ENCODE measurements around the gene UBTD1. TPM values are rescaled to one million over a fixed set of nuclear protein-coding genes. Genes with fewer than 3 reads are reported as not detected.

UBTD1 gene
- total RNA-seq, 6 donors from 2014 or later = 40.6 to 93.1 (median 67.3) TPM

DNA sequence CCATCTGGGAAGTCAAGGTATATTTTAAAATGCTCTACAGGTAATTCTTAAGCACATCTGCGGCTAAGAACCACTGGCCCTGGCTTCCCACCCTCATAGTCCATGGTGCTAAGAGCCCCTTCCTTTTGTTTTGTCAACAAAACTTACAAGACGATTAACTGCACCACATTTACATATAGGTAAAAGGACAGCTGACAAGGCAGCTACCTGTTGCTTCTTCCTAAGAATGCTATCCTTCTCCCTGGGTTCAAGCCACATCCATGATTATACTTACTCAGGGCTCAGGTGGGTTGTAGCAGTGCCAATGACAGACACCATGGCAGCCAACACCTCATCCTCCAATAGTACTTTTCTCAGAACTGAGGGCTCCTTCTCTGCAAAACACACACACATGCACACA is 36.4 kb upstream of the UBTD1 start:
- TF ChIP-seq POLR2A (IDR thresholded peaks at IDR 0.05) = no peak
- TF ChIP-seq EP300 (IDR thresholded peaks at IDR 0.05) = no peak
- no peak for TF ChIP-seq CTCF (IDR thresholded peaks at IDR 0.05)
- TF ChIP-seq POLR2AphosphoS5 (IDR thresholded peaks at IDR 0.05) = no peak
- Histone ChIP-seq H3K36me3 (peaks cover 40 to 100% (median 87%) of the 10 kb centered on the region in 4 donors), H3K4me3 (no peak overlapping the region), H3K4me1 (peaks cover 0 to 15% (median 11%) of the 10 kb centered on the region in 4 donors), H3K27ac (no peak overlapping the region), H3K27me3 (no peaks in the 10 kb centered on the region), H3K9me3 (no peaks in the 10 kb centered on the region)
- ATAC-seq (ENCODE audit: low FRiP score in 2 of 2) (no peak), DNase-seq (no peak)
- 92 to 98% methylated on average over 2 of the region's 2 CpGs for WGBS, 2 donors

GRCh38 chr10:97463363-97464132 is 35.2 kb upstream of the UBTD1 start:
- Histone ChIP-seq H3K27ac (peak overlapping the region; percentile 44 to 70 (median 58)), H3K4me3 (no peak overlapping the region), H3K9me3 (no peaks in the 10 kb centered on the region), H3K27me3 (no peaks in the 10 kb centered on the region), H3K36me3 (peaks cover 35 to 100% (median 87%) of the 10 kb centered on the region in 4 donors), H3K4me1 (peaks cover 0 to 19% (median 12%) of the 10 kb centered on the region in 4 donors)
- peak; percentile 79 to 90 for ATAC-seq (ENCODE audit: low FRiP score in 2 of 2)
- peak in 1 of 2 donors; percentile 78 for DNase-seq
- WGBS, 2 donors = 72 to 73% methylated on average over 4 of the region's 4 CpGs
- TF ChIP-seq POLR2A (IDR thresholded peaks at IDR 0.05) (peak in 1 of 4 donors; percentile 23), CTCF (IDR thresholded peaks at IDR 0.05) (peak; percentile 67 to 91 (median 84)), POLR2AphosphoS5 (IDR thresholded peaks at IDR 0.05) (peak; percentile 47 to 50), EP300 (IDR thresholded peaks at IDR 0.05) (peak in 2 of 4 donors; percentile 30 to 91)

DNA sequence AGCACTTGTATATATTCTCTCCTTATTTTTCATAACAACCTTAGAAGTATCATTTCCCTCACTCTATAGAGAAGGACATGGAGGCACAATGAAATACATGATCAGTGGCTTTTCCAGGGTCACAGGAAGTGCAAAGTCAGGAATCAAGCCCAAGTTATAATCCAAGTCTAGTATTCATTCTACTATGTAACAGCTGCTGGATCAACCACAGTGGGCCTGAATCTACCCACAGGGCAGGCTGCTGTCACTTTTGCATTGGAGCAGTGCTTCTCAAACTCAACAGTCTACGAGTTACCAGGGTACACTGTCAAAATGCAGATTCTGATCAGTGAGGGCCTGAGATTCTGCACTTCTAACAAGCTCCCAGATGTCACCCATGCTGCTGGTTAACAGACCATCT is 34.5 kb upstream of the UBTD1 start:
- peak overlapping the region; percentile 44 to 70 (median 58) for H3K27ac ChIP-seq

DNA sequence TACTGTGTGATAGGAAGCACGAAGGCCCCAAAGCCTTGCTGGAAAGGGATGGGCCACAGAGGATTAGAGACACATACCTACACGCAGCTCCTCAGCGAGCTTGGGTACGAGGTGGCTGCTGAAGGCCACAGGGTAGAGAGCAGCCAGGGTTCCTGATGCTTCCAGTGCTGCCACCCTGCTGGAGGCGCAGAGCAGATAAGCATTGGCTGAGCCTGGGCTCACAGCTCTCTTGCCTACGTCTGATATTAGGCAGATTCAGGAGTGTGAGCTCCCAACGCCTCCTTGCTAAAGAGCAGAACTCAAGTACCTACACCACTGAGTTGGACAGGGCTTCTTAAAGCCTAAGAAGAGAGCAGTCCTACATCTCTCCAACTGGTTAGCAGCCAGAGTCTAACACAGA is 32.7 kb upstream of the UBTD1 start:
- H3K4me3 ChIP-seq = no peak overlapping the region
- H3K27ac ChIP-seq = peak overlapping the region in 3 of 4 donors; percentile 42 to 70 (median 68)
- peaks cover 0 to 27% (median 14%) of the 10 kb centered on the region in 4 donors for H3K4me1 ChIP-seq
- peaks cover 24 to 99% (median 85%) of the 10 kb centered on the region in 4 donors for H3K36me3 ChIP-seq
- no peak for ATAC-seq (ENCODE audit: low FRiP score in 2 of 2)
- no peaks in the 10 kb centered on the region for H3K9me3 ChIP-seq
- WGBS, 2 donors = 87 to 100% methylated on average over 3 to 7 of the region's 7 CpGs
- no peak for TF ChIP-seq POLR2A (IDR thresholded peaks at IDR 0.05)
- TF ChIP-seq CTCF (IDR thresholded peaks at IDR 0.05) = no peak
- TF ChIP-seq EP300 (IDR thresholded peaks at IDR 0.05) = no peak
- TF ChIP-seq POLR2AphosphoS5 (IDR thresholded peaks at IDR 0.05) = no peak
- no peaks in the 10 kb centered on the region for H3K27me3 ChIP-seq
- no peak for DNase-seq

More for the DNA sequence above, 34.5 kb upstream of the UBTD1 start:
- TF ChIP-seq POLR2A (IDR thresholded peaks at IDR 0.05) (no peak), CTCF (IDR thresholded peaks at IDR 0.05) (no peak), POLR2AphosphoS5 (IDR thresholded peaks at IDR 0.05) (no peak), EP300 (IDR thresholded peaks at IDR 0.05) (no peak)
- 65 to 100% methylated on average over 1 of the region's 1 CpG for WGBS, 2 donors
- DNase-seq (no peak), ATAC-seq (ENCODE audit: low FRiP score in 2 of 2) (no peak)
- Histone ChIP-seq H3K36me3 (peaks cover 28 to 100% (median 86%) of the 10 kb centered on the region in 4 donors), H3K4me3 (no peak overlapping the region), H3K4me1 (peaks cover 0 to 22% (median 12%) of the 10 kb centered on the region in 4 donors), H3K27me3 (no peaks in the 10 kb centered on the region), H3K9me3 (no peaks in the 10 kb centered on the region)
